Measurements from ENCODE around the gene AKR7A2. TPM values are rescaled to one million over a fixed set of nuclear protein-coding genes. Genes with fewer than 3 reads are reported as not detected.

AKR7A2 gene
- total RNA-seq, 1 donor from 2014 or later: 104 TPM

DNA sequence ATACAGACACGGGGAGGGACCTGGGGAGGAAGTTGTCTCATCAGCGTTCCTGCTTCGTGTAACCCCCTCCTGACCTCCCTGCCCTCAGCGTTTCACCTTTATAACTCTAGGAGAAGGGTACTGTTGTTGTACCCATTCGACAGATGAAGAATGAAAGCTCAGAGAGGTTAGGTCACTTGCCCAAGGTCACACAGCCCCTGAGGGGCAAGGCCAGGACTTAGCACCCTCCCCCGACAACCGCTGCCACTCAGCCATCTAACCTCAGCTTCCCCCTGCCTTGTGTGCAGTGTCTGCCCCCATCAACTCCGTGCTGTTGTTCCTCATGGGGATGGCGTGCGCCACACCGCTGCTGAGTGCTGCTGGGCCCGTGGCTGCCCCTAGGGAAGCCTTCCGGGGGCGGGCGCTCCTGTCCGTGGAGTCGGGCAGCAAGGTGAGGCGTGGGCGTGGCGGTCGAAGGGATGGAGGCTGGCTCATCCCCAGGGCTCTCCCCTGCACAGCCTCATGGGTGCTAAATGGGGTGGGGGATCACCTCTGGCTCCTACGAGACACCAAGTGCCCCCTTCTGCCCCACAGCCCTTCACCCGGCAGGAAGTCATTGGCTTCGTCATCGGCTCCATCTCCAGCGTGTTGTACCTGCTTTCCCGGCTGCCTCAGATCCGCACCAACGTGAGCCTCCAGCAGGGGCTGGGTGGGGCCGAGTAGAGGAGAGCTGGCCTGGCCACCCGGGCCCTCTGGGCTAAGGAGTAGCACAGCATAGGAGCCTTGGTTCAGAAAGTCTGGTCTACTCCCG, 14.2 kb upstream of the AKR7A2 start:
- no peak for DNase-seq (ENCODE audit: low spot score)

- no peak for DNase-seq (ENCODE audit: low spot score)
These were observed 13.5 kb upstream of the AKR7A2 start for GRCh38 chr1:19325368-19325957.

DNA sequence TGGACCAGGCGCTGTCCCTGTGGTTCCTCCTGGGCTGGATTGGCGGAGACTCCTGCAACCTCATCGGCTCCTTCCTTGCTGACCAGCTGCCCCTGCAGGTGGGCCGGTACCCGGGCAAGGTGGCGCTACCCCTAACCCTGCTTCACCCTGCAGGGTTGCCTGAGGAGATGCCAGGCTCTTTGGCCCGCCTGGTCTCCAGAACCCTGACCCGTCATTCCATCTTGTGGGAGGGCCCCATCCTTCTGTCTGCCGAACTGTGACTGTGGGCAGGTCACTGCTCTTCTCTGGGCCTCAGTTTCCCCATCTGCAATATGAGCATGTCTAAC, 12.7 kb upstream of the AKR7A2 start:
- no peak for DNase-seq (ENCODE audit: low spot score)

- DNase-seq (ENCODE audit: low spot score): no peak
These were observed 12.2 kb upstream of the AKR7A2 start for GRCh38 chr1:19323987-19324664.

DNA sequence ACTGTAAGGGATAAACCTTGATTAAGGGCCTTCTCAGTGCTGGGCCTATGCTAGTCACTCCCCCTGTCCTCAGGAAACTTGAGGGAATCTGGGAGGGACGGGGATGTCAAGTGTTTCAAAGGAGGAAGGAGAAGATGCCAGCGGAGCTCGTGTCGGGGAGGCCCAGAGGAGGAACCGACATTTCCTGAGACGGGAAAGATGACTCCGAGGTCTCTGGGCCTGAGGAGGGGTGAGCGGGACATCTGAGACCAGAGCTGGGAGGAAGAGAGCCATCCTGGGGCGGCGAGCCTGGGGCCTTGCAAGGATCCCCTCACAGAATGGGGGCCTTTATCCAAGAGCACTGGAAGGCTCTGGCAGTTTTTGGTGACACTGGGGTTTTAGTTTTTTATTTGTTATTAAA, 10.5 kb upstream of the AKR7A2 start:
- DNase-seq (ENCODE audit: low spot score): no peak

GRCh38 chr1:19321071-19321470, 9.1 kb upstream of the AKR7A2 start:
- DNase-seq (ENCODE audit: low spot score): no peak

GRCh38 chr1:19319196-19319595, 7.3 kb upstream of the AKR7A2 start:
- no peak for DNase-seq (ENCODE audit: low spot score)

- DNase-seq (ENCODE audit: low spot score): no peak
These were observed 5.4 kb upstream of the AKR7A2 start for GRCh38 chr1:19317126-19317910.

- no peak for DNase-seq (ENCODE audit: low spot score)
These were observed 3.6 kb upstream of the AKR7A2 start for GRCh38 chr1:19315378-19316198.

GRCh38 chr1:19313961-19314882, 2.3 kb upstream of the AKR7A2 start:
- DNase-seq (ENCODE audit: low spot score): no peak

DNA sequence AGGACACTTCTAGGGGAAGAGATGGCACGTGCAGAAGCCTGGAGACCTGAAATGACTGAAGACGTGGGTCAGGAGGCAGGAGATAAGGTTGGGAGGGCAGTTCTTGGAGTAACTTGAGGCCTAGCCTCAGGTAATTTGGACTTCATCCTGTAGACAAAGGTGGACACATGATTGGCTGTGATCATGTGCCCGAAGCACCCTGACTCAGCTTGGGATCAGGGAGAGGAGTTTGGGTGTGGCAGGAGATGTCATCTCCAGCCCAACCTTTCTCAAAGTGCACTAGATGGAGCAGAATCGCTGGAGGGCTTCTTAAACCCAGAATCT, 1.7 kb upstream of the AKR7A2 start:
- no peak for DNase-seq (ENCODE audit: low spot score)

DNA sequence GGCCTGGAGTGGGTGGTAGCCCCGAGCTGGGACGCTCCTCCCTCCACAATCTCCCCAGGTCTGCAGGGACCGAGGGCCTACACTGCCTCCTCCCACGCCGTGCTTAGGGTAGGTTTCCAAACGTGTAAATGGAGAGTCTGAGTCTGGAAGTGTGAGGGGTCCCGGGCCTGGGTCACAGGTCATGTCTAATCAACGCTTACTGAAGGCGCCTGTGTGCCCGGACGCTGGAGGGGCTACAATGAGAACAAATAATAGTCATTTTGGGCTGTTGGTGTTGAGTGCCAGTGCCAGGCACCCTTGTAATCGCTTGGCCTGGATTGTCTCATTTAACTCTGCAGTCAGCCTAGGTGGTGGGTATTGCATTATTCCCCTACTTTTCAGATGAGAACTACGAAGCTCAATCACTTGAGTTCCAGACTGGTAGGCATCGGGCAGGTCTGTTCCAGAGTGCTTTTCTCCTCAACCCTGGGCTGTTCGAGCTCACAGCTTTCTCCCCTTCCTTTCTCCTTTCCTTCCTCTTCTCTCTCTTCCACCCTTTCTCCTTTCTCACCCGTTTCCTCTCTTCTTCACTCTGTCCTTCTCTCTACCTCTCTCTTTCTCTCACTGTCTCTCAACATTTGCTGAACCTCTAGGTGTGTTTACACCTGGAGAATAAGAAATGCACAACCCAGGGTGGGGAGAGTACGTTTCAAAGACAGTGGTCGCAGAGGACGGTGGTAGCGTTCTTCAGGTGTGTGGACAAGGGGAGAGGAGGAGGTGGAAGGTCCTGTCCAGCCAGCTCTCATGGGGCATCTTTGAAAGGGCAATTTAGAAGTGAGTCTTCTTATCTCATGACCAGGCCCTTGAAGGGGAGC, 1.1 kb upstream of the AKR7A2 start:
- no peak for DNase-seq (ENCODE audit: low spot score)

- no peak for DNase-seq (ENCODE audit: low spot score)
These were observed 427 bp downstream of the AKR7A2 start for GRCh38 chr1:19311503-19311930.

- DNase-seq (ENCODE audit: low spot score): no peak
These were observed 1.0 kb downstream of the AKR7A2 start for GRCh38 chr1:19310720-19311502.

DNA sequence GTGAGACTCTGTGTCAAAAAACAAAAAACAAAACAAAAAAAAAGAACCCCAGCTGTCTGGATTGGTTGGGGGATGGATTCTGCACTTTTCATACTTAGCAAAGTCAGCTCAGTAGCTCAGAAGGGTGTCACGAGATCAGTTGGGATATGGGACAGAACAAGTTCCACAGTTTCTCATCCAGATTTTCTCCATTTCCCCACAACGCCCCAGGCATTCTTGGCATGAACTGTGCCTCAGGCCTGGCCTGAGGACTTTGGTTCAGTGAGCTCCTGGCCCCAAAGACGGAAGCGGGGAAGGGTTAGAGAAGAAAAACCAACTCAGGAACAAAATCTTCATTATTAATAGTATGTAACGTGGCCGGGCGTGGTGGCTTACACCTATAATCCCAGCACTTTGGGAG, 1.9 kb downstream of the AKR7A2 start:
- DNase-seq (ENCODE audit: low spot score): no peak

GRCh38 chr1:19309123-19309813, 2.7 kb downstream of the AKR7A2 start:
- no peak for DNase-seq (ENCODE audit: low spot score)

DNA sequence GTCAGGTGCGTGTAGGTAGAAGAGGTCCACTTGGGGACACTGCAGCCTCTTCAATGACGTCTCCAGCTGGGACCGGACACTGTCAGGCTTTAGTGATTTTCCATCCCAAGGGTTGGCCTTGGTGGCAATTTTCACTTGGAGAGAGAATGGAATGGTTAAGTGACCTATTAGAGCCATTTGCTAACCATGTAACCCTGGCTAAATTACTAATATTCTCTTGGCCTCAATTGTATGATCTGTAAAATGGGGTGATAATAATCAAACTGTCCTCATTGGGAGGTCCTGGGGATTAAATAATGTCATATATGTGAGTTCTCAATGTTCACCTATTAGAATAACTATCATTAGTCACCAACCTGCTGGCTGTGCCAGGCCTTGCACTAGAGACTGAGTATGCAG, 3.4 kb downstream of the AKR7A2 start:
- no peak for DNase-seq (ENCODE audit: low spot score)

Measured in mucosa of gallbladder (tissue), 1 donor.